Endothelial cell of umbilical vein (primary cell): ENCODE results near the gene CAPN1. TPM values are rescaled to one million over a fixed set of nuclear protein-coding genes. Genes with fewer than 3 reads are reported as not detected.

Source experiments
- BruUV-seq: library from RNA; stranded (reverse); fragments of 400-500 nt; replicated peaks from 2 replicates; lab custom pipeline; 2021; lab: Mats Ljungman, UMichigan
- CTCF ChIA-PET: fragments of 300-600, 350-600 bp; sonication (Branson Sonifier 250); formaldehyde crosslinking; loops from one replicate; lab custom pipeline; 2021; ENCODE audit warnings: antibody characterized with exemption, inconsistent platforms; lab: Charles Lee
- POLR2A ChIA-PET: fragments of 300-600, 350-600 bp; sonication (Branson Sonifier 250); formaldehyde crosslinking; loops from one replicate; lab custom pipeline; 2021; ENCODE audit warnings: antibody characterized with exemption, inconsistent platforms; lab: Charles Lee
- DNase-seq: peaks from one replicate; pipeline ENCODE4 v3.0.0-alpha.2; 2011; ENCODE audit warnings: low read depth, low spot score
- FAIRE-seq: peaks from 2 replicates; lab custom pipeline; 2011; peaks lifted over from hg19 to GRCh38; lab: Jason Lieb, UNC
- H2AFZ ChIP-seq: 2 replicates; pipeline ENCODE4 v1.6.0; 2012; ENCODE audit warnings: low read depth, low read length, control low read depth, inconsistent platforms
- H3K27ac ChIP-seq: 2 replicates; pipeline ENCODE4 v1.5.1; 2011; ENCODE audit warnings: low read depth, mild to moderate bottlenecking, control low read depth, low read length, moderate library complexity; ENCODE audit not compliant: insufficient read depth
- H3K27me3 ChIP-seq, 2 experiments: 2 replicates each; pipeline versions ENCODE4 v1.6.0 to v1.6.1; 2011; ENCODE audit warnings: low read length in 2 of 2, mixed read lengths in 1 of 2; ENCODE audit not compliant: control insufficient read depth in 2 of 2, insufficient read depth in 2 of 2
- H3K36me3 ChIP-seq, 2 experiments: 2 replicates in 1 of 2; 3 replicates in 1 of 2; pipeline ENCODE4 v1.5.1; 2011; ENCODE audit warnings: low read length in 2 of 2, mild to moderate bottlenecking in 1 of 2, moderate library complexity in 1 of 2; ENCODE audit not compliant: control insufficient read depth in 2 of 2, insufficient read depth in 2 of 2; ENCODE audit errors: extremely low read depth in 1 of 2
- H3K4me1 ChIP-seq: 3 replicates; pipeline ENCODE4 v1.5.1; 2011; ENCODE audit warnings: mild to moderate bottlenecking, low read length; ENCODE audit not compliant: control insufficient read depth, insufficient read depth; ENCODE audit errors: extremely low read depth
- H3K4me2 ChIP-seq: 2 replicates; pipeline ENCODE4 v1.6.1; 2011; ENCODE audit warnings: low read length, control low read depth, mixed read lengths; ENCODE audit not compliant: insufficient read depth
- H3K4me3 ChIP-seq, 3 experiments: fragments of 200-600 bp in 1 of 3; sonication (generic), shearing (Covaris generic) in 1 of 3; replicated peaks in 1 of 3; 2 replicates each; pipeline ENCODE4 v1.5.1; 2011 to 2016; ENCODE audit warnings: control low read depth in 3 of 3, low read length in 3 of 3, mild to moderate bottlenecking in 2 of 3, inconsistent platforms in 1 of 3, low read depth in 1 of 3, moderate library complexity in 1 of 3; ENCODE audit not compliant: insufficient read depth in 1 of 3
- H3K79me2 ChIP-seq: 2 replicates; pipeline ENCODE4 v1.6.0; 2012; ENCODE audit warnings: low read length, inconsistent platforms; ENCODE audit not compliant: control insufficient read depth, insufficient read depth
- H3K9ac ChIP-seq: replicated peaks from 2 replicates; pipeline ENCODE3; 2011; ENCODE audit warnings: low read length, control low read depth; ENCODE audit not compliant: insufficient read depth; ENCODE audit errors: extremely low read depth
- H3K9me1 ChIP-seq: replicated peaks from 3 replicates; pipeline ENCODE4 v1.6.0; 2011; ENCODE audit warnings: mild to moderate bottlenecking, low read length; ENCODE audit not compliant: control insufficient read depth, insufficient read depth; ENCODE audit errors: extremely low read depth
- H3K9me3 ChIP-seq: replicated peaks from 2 replicates; pipeline ENCODE4 v1.5.1; 2012; ENCODE audit warnings: low read length, inconsistent platforms; ENCODE audit not compliant: control insufficient read depth, insufficient read depth
- H4K20me1 ChIP-seq: replicated peaks from 2 replicates; pipeline ENCODE3; 2011; ENCODE audit warnings: mild to moderate bottlenecking, low read length; ENCODE audit not compliant: control insufficient read depth, insufficient read depth; ENCODE audit errors: extremely low read depth
- EZH2 ChIP-seq: IDR thresholded peaks from 2 replicates; pipeline ENCODE4 v1.6.1; 2012; ENCODE audit warnings: borderline replicate concordance, low read depth, mild to moderate bottlenecking, moderate library complexity, low read length, inconsistent platforms; ENCODE audit not compliant: severe bottlenecking
- FOS ChIP-seq: IDR thresholded peaks from 2 replicates; pipeline ENCODE4 v1.6.1; 2011; ENCODE audit warnings: mild to moderate bottlenecking, low read length, moderate library complexity, borderline replicate concordance; ENCODE audit not compliant: insufficient read depth
- GATA2 ChIP-seq: IDR thresholded peaks from 2 replicates; pipeline ENCODE4 v1.7.0; 2011; ENCODE audit warnings: low read depth, mild to moderate bottlenecking, moderate library complexity, mixed read lengths, low read length; ENCODE audit not compliant: insufficient read length, insufficient read depth
- JUN ChIP-seq: IDR thresholded peaks from 2 replicates; pipeline ENCODE4 v1.6.1; 2011; ENCODE audit warnings: borderline replicate concordance, low read depth; ENCODE audit not compliant: insufficient read length, insufficient read depth
- MYC ChIP-seq: IDR thresholded peaks from one replicate; pipeline ENCODE4 v1.6.1; 2011; ENCODE audit warnings: mild to moderate bottlenecking, low read depth, low read length
- POLR2A ChIP-seq: IDR thresholded peaks from 2 replicates; pipeline ENCODE4 v1.6.1; 2012; ENCODE audit warnings: low read depth, mild to moderate bottlenecking, control low read depth, low read length
- POLR2AphosphoS5 ChIP-seq: IDR thresholded peaks from 2 replicates; pipeline ENCODE4 v1.6.1; 2012; ENCODE audit warnings: low read depth, mild to moderate bottlenecking, control low read depth, low read length, moderate library complexity; ENCODE audit not compliant: insufficient read depth
- dilution Hi-C: fragments of 300-500 bp; cut with MboI; formaldehyde crosslinking; loops from one replicate; pipeline ENCODE4 v1.15.0; 2019; ENCODE audit warnings: low sequenced_read_pairs; ENCODE audit not compliant: extremely low pct_ligation_motif_present
- intact Hi-C: fragments of 100-400 bp; cut with micrococcal nuclease; formaldehyde crosslinking; loops from one replicate; pipeline ENCODE4 v1.10.0; 2022
- polyA plus RNA-seq, 4 experiments: library from polyadenylated mRNA; depleted of rRNA in 3 of 4; stranded (reverse) in 3 of 4; unstranded in 1 of 4; fragments of >200 nt; gene quantifications; 2 replicates each; pipeline versions ENCODE4 v1.2.1 to v1.2.3, GENCODE V29; 2011 to 2012; ENCODE audit warnings: missing spikeins in 1 of 4
- total RNA-seq: library from RNA; stranded (reverse); gene quantifications from 2 replicates; pipeline ENCODE4 v1.2.3, GENCODE V29; 2021
- TF ChIP-seq, protein P1 (sequence below): IDR thresholded peaks from 2 replicates; pipeline ENCODE4 v1.6.1; 2011; ENCODE audit not compliant: insufficient read depth, insufficient read length
- TF ChIP-seq, protein P2 (sequence below), 2 donors: IDR thresholded peaks; 1 replicate in 1 of 2; 2 replicates in 1 of 2; pipeline ENCODE4 v1.5.1; 2011; ENCODE audit warnings: low read length in 2 of 2, mild to moderate bottlenecking in 2 of 2, moderate library complexity in 2 of 2, control low read depth in 1 of 2, inconsistent platforms in 1 of 2, low read depth in 1 of 2; ENCODE audit not compliant: insufficient read depth in 1 of 2; ENCODE audit errors: extremely low read depth in 1 of 2

CAPN1 gene
- total and polyA plus RNA-seq, 2 donors (not counting 3 experiments of a cell fraction or from before 2014, with no cell fraction given) = 217 to 218 TPM

GRCh38 chr11:65183201-65183891 is 1.6 kb downstream of the CAPN1 start:
- no peaks in the 10 kb centered on the region for H3K9me1 ChIP-seq
- TF ChIP-seq MYC = no peak
- TF ChIP-seq, protein P1, sequence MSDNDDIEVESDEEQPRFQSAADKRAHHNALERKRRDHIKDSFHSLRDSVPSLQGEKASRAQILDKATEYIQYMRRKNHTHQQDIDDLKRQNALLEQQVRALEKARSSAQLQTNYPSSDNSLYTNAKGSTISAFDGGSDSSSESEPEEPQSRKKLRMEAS = no peak
- TF ChIP-seq FOS = no peak
- TF ChIP-seq GATA2 = no peak
- no peak for TF ChIP-seq JUN
- TF ChIP-seq POLR2AphosphoS5 = no peak
- TF ChIP-seq POLR2A = no peak
- TF ChIP-seq EZH2 = no peak
- TF ChIP-seq, protein P2, sequence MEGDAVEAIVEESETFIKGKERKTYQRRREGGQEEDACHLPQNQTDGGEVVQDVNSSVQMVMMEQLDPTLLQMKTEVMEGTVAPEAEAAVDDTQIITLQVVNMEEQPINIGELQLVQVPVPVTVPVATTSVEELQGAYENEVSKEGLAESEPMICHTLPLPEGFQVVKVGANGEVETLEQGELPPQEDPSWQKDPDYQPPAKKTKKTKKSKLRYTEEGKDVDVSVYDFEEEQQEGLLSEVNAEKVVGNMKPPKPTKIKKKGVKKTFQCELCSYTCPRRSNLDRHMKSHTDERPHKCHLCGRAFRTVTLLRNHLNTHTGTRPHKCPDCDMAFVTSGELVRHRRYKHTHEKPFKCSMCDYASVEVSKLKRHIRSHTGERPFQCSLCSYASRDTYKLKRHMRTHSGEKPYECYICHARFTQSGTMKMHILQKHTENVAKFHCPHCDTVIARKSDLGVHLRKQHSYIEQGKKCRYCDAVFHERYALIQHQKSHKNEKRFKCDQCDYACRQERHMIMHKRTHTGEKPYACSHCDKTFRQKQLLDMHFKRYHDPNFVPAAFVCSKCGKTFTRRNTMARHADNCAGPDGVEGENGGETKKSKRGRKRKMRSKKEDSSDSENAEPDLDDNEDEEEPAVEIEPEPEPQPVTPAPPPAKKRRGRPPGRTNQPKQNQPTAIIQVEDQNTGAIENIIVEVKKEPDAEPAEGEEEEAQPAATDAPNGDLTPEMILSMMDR (IDR thresholded peaks at IDR 0.05; ENCODE audit: extremely low read depth in 1 of 2, insufficient read depth in 1 of 2, low read depth in 1 of 2, low read length in 2 of 2) = no peak
- DNase-seq (no peak), FAIRE-seq (no peak)
- H3K4me1 ChIP-seq = peaks cover 9% of the 10 kb centered on the region
- POLR2A ChIA-PET = no interaction called here
- BruUV-seq = no TSS peak
- no peak overlapping the region for H3K9ac ChIP-seq
- H3K4me2 ChIP-seq = no peak overlapping the region
- H3K4me3 ChIP-seq = no peak overlapping the region
- no peak overlapping the region for H2AFZ ChIP-seq
- H3K9me3 ChIP-seq = no peaks in the 10 kb centered on the region
- CTCF ChIA-PET = interaction anchor here (1.1 to 2.1 kb wide), 3 partner anchors 14 to 42 kb away, joined by 3 to 6 read pairs (median 4); no protein-coding TSS in a partner anchor
- no peaks in the 10 kb centered on the region for H3K27me3 ChIP-seq
- dilution Hi-C loops = no loop called here
- intact Hi-C loops = no loop called here
- H3K36me3 ChIP-seq = peaks cover 0 to 20% of the 10 kb centered on the region in 2 experiments
- H4K20me1 ChIP-seq = no peaks in the 10 kb centered on the region
- H3K79me2 ChIP-seq = peaks cover 22% of the 10 kb centered on the region
- H3K27ac ChIP-seq = no peak overlapping the region
